KG1 (cell line): ENCODE results near the gene ZMYND8.

Experiments used
- DNase-seq: peaks from one replicate; lab custom pipeline; 2025; lab: John Stamatoyannopoulos, UW

ZMYND8 gene

GRCh38 chr20:47332381-47333206, 23.9 kb downstream of the ZMYND8 start:
- no peak for DNase-seq

GRCh38 chr20:47330933-47331708, 25.4 kb downstream of the ZMYND8 start:
- no peak for DNase-seq

GRCh38 chr20:47330071-47330470, 26.4 kb downstream of the ZMYND8 start:
- DNase-seq = no peak

- no peak for DNase-seq
Observed at GRCh38 chr20:47328129-47328528, 28.4 kb downstream of the ZMYND8 start.

- no peak for DNase-seq
Observed at GRCh38 chr20:47327711-47328110, 28.8 kb downstream of the ZMYND8 start.

- no peak for DNase-seq
Observed at GRCh38 chr20:47326658-47327268, 29.7 kb downstream of the ZMYND8 start.

GRCh38 chr20:47325242-47325641, 31.3 kb downstream of the ZMYND8 start:
- DNase-seq = no peak

GRCh38 chr20:47320990-47321805, 35.3 kb downstream of the ZMYND8 start:
- DNase-seq = no peak

GRCh38 chr20:47319517-47320252, 36.8 kb downstream of the ZMYND8 start:
- DNase-seq = no peak

GRCh38 chr20:47318586-47319516, 37.6 kb downstream of the ZMYND8 start:
- no peak for DNase-seq

- DNase-seq = no peak
Observed at GRCh38 chr20:47318027-47318585, 38.4 kb downstream of the ZMYND8 start.

- DNase-seq = no peak
Observed at GRCh38 chr20:47317127-47317895, 39.2 kb downstream of the ZMYND8 start.

- no peak for DNase-seq
Observed at GRCh38 chr20:47316776-47317126, 39.7 kb downstream of the ZMYND8 start.

- DNase-seq = no peak
Observed at GRCh38 chr20:47315339-47316056, 41.0 kb downstream of the ZMYND8 start.

GRCh38 chr20:47314647-47315338, 41.7 kb downstream of the ZMYND8 start:
- DNase-seq = no peak

GRCh38 chr20:47311967-47312681, 44.4 kb downstream of the ZMYND8 start:
- no peak for DNase-seq

- no peak for DNase-seq
Observed at GRCh38 chr20:47311211-47311610, 45.3 kb downstream of the ZMYND8 start.
